Hepatocyte (in vitro differentiated cells): ENCODE data around the gene PYCR2. TPM values are rescaled to one million over a fixed set of nuclear protein-coding genes. Genes with fewer than 3 reads are reported as not detected.
"Not testable (repeated sequence)": the region's sequence is repeated elsewhere in the genome, so short reads cannot be mapped to it uniquely, and the experiment has no call there.

Experiments
- DNase-seq: peaks from one replicate; pipeline ENCODE4 v3.0.0-alpha.2; 2016; ENCODE audit warnings: low spot score
- H2AFZ ChIP-seq: fragments of 200-600 bp; sonication (generic); 2 replicates; pipeline ENCODE4 v1.6.0; 2016; ENCODE audit warnings: antibody characterized with exemption, mild to moderate bottlenecking
- H3K27ac ChIP-seq: fragments of 200-600 bp; sonication (generic); 2 replicates; pipeline ENCODE4 v1.5.1; 2016; ENCODE audit warnings: mild to moderate bottlenecking
- H3K27me3 ChIP-seq: fragments of 200-600 bp; sonication (generic); 2 replicates; pipeline ENCODE4 v1.6.1; 2016
- H3K36me3 ChIP-seq: fragments of 200-600 bp; sonication (generic); replicated peaks from 2 replicates; pipeline ENCODE4 v1.5.1; 2016; ENCODE audit warnings: low read depth; ENCODE audit not compliant: insufficient read depth
- H3K4me1 ChIP-seq: fragments of 200-600 bp; sonication (generic); 2 replicates; pipeline ENCODE4 v1.5.1; 2016; ENCODE audit warnings: mild to moderate bottlenecking, moderate library complexity; ENCODE audit not compliant: insufficient read depth
- H3K4me2 ChIP-seq: fragments of 200-600 bp; sonication (generic); 2 replicates; pipeline ENCODE4 v1.6.0; 2016
- H3K4me3 ChIP-seq: fragments of 200-600 bp; sonication (generic); 2 replicates; pipeline ENCODE4 v1.5.1; 2016; ENCODE audit warnings: mild to moderate bottlenecking
- H3K79me2 ChIP-seq: fragments of 200-600 bp; sonication (generic); 2 replicates; pipeline ENCODE4 v1.6.0; 2017; ENCODE audit warnings: mild to moderate bottlenecking
- H3K9me2 ChIP-seq: fragments of 200-600 bp; sonication (generic); replicated peaks from 2 replicates; pipeline ENCODE4 v1.6.0; 2017; ENCODE audit warnings: mild to moderate bottlenecking; ENCODE audit not compliant: insufficient read depth
- H3K9me3 ChIP-seq: fragments of 200-600 bp; sonication (generic); 2 replicates; pipeline ENCODE4 v1.5.1; 2016; ENCODE audit warnings: low read depth, mild to moderate bottlenecking
- H4K20me1 ChIP-seq: fragments of 200-600 bp; sonication (generic); 2 replicates; pipeline ENCODE4 v1.6.0; 2016; ENCODE audit warnings: mild to moderate bottlenecking; ENCODE audit not compliant: insufficient read depth, poor library complexity, severe bottlenecking
- EZH2 ChIP-seq: fragments of 200-600 bp; sonication (generic); IDR thresholded peaks from 2 replicates; pipeline ENCODE4 v1.6.1; 2016; ENCODE audit warnings: antibody characterized with exemption, mild to moderate bottlenecking, borderline replicate concordance
- EZH2phosphoT487 ChIP-seq: fragments of 200-600 bp; sonication (generic); IDR thresholded peaks from one replicate; pipeline ENCODE4 v1.6.1; 2018; ENCODE audit warnings: antibody characterized with exemption, mild to moderate bottlenecking, low read depth, moderate library complexity; ENCODE audit not compliant: unreplicated experiment, severe bottlenecking
- WGBS: methylation state at CpG from one replicate; pipeline ENCODE4 v1.1.6; 2016; ENCODE audit warnings: low lambda C conversion rate; ENCODE audit errors: missing lambda C conversion rate; 5-methylcytosine and 5-hydroxymethylcytosine counted together
- polyA plus RNA-seq: library from polyadenylated mRNA; unstranded; fragments of >200 nt; fragmentation: Nextera tagmentation; extraction: Ambion mirVana; gene quantifications from 2 replicates; pipeline ENCODE4 v1.2.1, GENCODE V29; 2016
- total RNA-seq: library from RNA; depleted of rRNA; stranded (reverse); fragments of >200 nt; gene quantifications from 2 replicates; pipeline ENCODE4 v1.2.3, GENCODE V29; 2014
- TF ChIP-seq, protein P1 (sequence below): fragments of 200-600 bp; sonication (generic); IDR thresholded peaks from 2 replicates; pipeline ENCODE4 v1.5.1; 2016; ENCODE audit warnings: antibody characterized with exemption, mild to moderate bottlenecking; ENCODE audit not compliant: poor library complexity

Gene PYCR2
- total and polyA plus RNA-seq, 2 experiments from 2014 or later = 33.5 to 49.2 TPM

DNA sequence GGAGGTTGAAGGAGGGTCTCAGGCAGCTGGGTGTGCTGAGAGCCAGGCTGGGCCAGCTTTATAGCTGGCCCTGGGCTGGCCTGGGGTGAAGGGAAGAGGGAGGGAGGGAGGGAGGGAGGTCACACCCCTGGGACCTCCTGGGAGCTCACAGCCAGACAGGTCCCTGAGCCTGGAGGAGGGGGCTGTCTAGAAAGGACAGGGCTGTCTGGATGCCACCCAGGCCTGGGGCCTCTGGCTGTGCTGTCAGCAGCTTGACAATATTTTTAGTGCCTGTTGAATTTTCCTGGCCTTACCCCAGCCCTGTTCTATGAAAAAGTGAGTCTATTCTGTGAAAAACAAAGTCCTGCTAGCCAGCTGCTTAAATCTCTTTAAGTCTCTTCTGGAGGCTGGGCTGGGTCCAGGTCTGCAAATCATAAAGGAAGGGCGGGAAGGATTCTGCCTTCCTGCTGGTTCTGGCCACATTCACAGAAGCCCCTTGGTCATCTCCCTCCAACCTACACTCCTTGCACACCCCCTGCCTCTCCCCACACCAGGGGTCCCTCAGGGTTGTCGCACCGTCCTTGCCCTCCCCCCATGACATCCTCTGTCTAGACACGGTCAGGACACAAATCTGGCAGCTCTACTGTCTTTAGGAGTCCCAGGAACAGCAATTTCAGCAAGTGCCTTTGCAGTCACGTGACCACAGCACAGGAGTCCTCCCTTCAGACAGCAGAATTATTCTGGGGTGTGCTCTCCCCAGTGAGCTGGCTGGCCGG lies 17.3 kb upstream of the PYCR2 start, which contains the start of gene LEFTY2:
Gene LEFTY2, minus strand, starts transcription at position 34 of the 755 bp plus-strand sequence. CDS start 80 bp downstream, outside the sequence.
- Histone ChIP-seq H3K9me2 (no peaks in the 10 kb centered on the region), H3K9me3 (no peaks in the 10 kb centered on the region), H3K79me2 (no peaks in the 10 kb centered on the region), H3K4me2 (no peak within 1 kb of the TSS), H3K27me3 (no peaks in the 10 kb centered on the region), H2AFZ (no peak within 1 kb of the TSS), H3K4me1 (peaks cover 5% of the 10 kb centered on the region), H3K27ac (no peak within 1 kb of the TSS), H4K20me1 (no peaks in the 10 kb centered on the region), H3K4me3 (no peak within 1 kb of the TSS), H3K36me3 (no peaks in the 10 kb centered on the region)
- WGBS = 77% methylated on average over 6 of the region's 6 CpGs
- TF ChIP-seq, protein P1, sequence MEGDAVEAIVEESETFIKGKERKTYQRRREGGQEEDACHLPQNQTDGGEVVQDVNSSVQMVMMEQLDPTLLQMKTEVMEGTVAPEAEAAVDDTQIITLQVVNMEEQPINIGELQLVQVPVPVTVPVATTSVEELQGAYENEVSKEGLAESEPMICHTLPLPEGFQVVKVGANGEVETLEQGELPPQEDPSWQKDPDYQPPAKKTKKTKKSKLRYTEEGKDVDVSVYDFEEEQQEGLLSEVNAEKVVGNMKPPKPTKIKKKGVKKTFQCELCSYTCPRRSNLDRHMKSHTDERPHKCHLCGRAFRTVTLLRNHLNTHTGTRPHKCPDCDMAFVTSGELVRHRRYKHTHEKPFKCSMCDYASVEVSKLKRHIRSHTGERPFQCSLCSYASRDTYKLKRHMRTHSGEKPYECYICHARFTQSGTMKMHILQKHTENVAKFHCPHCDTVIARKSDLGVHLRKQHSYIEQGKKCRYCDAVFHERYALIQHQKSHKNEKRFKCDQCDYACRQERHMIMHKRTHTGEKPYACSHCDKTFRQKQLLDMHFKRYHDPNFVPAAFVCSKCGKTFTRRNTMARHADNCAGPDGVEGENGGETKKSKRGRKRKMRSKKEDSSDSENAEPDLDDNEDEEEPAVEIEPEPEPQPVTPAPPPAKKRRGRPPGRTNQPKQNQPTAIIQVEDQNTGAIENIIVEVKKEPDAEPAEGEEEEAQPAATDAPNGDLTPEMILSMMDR = no peak
- no peak for TF ChIP-seq EZH2phosphoT487
- no peak for TF ChIP-seq EZH2
- DNase-seq = no peak

DNA sequence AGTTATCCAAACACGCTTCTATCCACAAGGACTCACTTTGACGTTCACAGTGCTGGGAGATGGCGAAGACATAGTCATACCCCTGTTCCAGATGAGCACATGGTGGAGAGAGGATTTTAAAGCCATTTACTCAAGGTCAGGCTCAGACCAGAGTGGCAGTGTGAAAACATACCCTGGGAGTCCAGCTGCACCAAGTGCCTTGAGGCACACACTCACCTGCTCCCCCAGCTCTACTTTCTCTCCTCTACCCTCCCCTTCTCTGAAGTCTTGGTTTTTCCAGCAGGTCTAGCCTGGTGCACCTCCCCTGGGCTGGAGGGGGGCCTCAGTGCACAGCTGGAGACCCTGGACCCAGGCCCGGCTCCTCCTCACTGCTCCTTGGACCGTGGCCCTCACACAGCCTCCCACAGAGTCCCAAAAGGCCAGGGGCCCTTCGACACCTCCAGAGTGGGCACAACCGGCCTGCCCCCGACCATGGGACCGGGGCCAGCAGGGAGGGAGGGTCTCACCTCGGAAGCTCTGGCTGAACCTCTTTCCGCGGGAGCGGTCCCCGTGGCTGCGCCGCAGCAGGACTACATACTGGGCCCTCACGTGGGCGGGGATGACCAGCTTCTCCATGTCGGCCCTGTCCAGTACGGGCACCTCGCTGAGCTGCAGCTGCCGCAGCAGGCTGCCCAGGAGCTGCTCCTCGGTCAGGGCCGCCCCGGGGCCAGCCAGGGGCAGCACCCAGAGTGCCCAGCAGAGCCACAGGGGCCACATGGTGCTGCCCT lies 16.5 kb upstream of the PYCR2 start:
- Histone ChIP-seq H3K9me2 (no peaks in the 10 kb centered on the region), H2AFZ (no peak overlapping the region), H3K9me3 (no peaks in the 10 kb centered on the region), H3K4me2 (no peak overlapping the region), H4K20me1 (no peaks in the 10 kb centered on the region), H3K4me1 (peaks cover 5% of the 10 kb centered on the region), H3K27me3 (no peaks in the 10 kb centered on the region), H3K27ac (no peak overlapping the region), H3K79me2 (no peaks in the 10 kb centered on the region), H3K36me3 (no peaks in the 10 kb centered on the region), H3K4me3 (no peak overlapping the region)
- TF ChIP-seq EZH2 (no peak), EZH2phosphoT487 (no peak)
- TF ChIP-seq, protein P1 = no peak
- WGBS = 93% methylated on average over 22 of the region's 25 CpGs
- DNase-seq = no peak

DNA sequence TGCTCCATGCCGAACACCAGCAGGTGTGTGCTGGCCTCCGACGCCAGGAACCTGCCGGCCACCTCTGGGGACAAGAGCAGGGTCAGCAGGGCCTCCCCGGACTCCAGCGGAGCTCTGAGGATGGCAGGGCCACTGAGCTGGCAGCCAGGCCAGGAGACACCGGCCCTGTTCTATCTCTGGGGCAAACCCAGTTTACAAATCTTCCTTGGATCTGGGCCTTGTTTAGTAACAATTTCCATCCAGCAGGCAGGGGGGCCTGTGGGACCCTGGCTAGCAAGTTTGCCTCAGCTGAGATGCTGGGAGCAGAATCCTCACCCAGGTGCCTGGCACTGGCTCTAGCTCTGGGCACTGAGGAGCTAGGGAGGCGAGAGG lies 15.9 kb upstream of the PYCR2 start:
- H4K20me1 ChIP-seq, H3K36me3 ChIP-seq, DNase-seq, H3K4me1 ChIP-seq, H3K4me3 ChIP-seq, H3K9me2 ChIP-seq, H3K79me2 ChIP-seq, H2AFZ ChIP-seq, H3K27me3 ChIP-seq, H3K27ac ChIP-seq, H3K9me3 ChIP-seq: not testable (repeated sequence)
- H3K4me2 ChIP-seq = peak overlapping the region; percentile 65
- 76% methylated on average over 8 of the region's 8 CpGs for WGBS

DNA sequence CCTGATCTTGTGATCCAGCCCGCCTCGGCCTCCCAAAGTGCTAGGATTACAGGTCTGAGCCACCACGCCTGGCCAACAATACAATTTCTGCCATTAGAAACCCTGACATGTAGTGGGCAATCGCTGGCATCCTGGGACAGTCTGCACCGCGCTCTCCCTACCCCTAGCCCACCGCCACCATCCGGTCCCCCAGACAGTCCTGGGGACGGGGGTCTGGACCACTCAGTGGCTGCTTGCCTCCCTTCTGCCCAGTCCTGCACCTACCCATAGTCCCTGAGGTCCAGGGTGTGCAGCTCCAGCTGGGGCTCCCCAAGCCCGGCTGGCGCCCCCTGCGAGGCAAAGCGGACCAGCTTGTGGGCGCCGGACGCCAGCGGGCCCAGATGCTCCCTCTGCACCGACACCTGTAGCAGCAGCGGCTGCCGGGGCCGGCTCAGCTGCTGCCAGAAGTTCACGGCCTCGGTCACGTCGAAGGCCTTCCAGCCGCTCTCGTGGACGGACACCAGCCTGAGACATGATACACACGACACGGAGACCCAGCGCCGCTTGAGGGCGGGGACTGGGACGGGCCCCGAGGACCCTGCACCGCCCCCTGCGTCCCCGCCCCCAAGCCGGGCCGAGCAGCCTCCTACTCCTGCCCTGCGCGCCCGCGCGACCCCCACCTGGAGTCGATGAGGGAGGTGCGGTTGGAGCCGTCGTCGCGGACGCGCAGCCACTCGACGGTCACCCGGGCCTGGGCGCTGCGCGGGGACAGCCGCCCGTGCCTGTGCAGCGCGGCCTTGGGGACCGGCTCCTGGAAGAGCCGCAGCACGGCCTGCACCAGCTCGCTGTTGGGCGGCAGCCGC lies 15.3 kb upstream of the PYCR2 start:
- peak overlapping the region; percentile 65 for H3K4me2 ChIP-seq
- not testable (repeated sequence) for H2AFZ ChIP-seq, H3K79me2 ChIP-seq, H3K4me3 ChIP-seq, H3K27me3 ChIP-seq, H3K36me3 ChIP-seq, H3K9me2 ChIP-seq, H4K20me1 ChIP-seq, H3K4me1 ChIP-seq, H3K9me3 ChIP-seq, DNase-seq, H3K27ac ChIP-seq
- 60% methylated on average over 23 of the region's 69 CpGs for WGBS
